Activated CD4-positive, CD25-positive, alpha-beta regulatory T cell (primary cell): ENCODE measurements around the gene CPTP.
A peak's percentile ranks its signal among the peaks of the same experiment; 100 is the strongest.

Experiments
- DNase-seq, 4 experiments: peaks; one replicate each; lab custom pipeline; 2025; lab: John Stamatoyannopoulos, UW

CPTP gene

DNA sequence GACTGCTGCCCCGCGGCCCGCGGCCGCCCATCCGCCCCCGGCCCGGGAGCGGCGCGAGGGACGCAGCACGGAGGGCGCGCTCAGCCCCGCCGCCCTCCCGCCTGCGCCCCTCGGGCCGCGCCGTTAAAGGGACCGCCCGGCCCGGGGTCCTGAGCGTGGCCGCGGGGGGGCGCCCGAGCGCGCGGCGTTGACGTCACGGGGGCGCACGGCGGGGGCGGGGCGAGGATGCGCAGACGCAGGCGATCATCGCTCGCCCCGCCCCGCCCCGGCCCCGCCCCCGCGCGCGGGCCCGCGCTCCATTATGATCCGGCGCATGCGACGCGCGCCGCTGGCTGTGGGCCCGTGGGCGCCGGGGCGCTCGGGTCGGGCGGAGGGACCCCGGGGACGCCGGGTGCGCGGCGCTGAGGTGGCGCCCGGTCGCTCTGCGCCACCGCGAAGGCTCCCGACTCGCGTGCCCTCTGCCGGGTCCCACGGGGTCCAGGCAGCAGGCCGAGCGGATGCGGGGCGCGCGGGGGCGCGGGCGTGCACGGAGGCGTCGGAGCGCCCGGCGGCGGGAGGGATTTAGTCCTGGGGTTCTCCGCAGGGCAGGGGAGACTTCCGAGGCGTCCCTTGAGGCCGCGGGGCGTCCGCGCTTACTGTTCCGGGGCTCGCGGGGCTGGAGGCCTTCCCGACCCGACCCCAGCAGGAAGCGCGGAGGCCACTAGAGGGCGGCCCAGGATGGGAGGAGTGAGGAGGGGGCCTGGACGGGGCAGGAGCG lies 24.8 kb downstream of the CPTP start, which contains the start of gene DVL1:
Gene DVL1 (minus strand): TSS at position 163 of the 757 bp plus-strand sequence. CDS start 353 bp downstream, outside the sequence.
- DNase-seq: peak; percentile 46 to 70 (median 66)

- no peak for DNase-seq
These were observed 27.2 kb downstream of the CPTP start for GRCh38 chr1:1351511-1352427.

- no peak for DNase-seq
These were observed 28.3 kb downstream of the CPTP start for GRCh38 chr1:1352786-1353388.

- no peak for DNase-seq
These were observed 29.0 kb downstream of the CPTP start for GRCh38 chr1:1353389-1354151.

- no peak for DNase-seq
These were observed 30.0 kb downstream of the CPTP start for GRCh38 chr1:1354271-1355247.

DNA sequence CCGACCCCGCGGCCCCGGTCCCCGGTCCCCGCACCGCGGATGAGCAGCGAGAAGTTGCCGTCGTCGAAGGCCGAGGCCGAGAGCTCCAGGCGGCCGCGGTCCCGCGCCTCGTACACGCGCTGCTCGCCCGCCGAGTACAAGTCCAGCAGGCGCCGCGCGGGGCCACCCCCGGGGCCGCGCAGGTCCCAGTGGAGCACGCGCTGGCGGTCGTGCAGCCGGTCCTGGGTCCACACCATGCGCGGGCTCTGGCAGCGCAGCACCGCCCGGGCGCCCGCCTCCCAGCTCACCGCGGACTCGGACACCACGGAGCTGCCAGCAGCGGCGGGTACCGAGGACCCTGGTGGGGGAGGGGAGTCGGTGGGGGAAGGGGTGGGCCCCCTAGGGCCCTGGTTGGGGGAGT lies 30.8 kb downstream of the CPTP start:
- no peak for DNase-seq

DNA sequence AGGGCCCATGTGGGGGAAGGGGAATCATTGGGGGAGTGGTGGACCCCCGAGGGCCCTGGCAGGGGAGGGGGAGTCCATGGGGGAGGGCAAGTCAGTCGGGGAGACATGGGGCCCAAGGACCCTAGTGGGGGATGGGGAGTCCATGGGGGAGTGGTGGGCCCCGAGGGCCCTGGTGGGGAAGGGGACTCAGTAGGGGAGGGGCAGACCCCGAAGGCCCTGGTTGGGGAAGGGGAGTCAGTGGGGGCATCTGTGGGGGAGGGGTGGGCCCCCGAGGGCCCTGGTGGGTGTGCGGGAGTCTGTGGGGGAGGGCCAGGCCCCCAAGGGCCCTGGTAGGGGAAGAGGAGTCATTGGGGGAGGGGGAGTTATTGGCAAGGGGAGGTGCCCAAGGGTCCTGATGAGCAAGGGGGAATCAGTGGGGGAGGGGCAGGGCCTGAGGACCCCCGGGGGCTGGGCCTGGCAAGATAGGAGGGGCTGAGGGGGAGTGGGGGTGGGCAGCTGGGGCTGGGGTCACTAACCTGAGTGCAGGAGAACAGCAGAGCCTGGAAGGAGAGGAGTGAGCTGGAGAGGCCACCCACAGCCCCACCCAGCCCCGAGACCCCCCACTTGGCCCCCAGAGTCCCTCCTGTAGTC lies 31.7 kb downstream of the CPTP start:
- DNase-seq: no peak

- no peak for DNase-seq
These were observed 32.3 kb downstream of the CPTP start for GRCh38 chr1:1356796-1357401.

DNA sequence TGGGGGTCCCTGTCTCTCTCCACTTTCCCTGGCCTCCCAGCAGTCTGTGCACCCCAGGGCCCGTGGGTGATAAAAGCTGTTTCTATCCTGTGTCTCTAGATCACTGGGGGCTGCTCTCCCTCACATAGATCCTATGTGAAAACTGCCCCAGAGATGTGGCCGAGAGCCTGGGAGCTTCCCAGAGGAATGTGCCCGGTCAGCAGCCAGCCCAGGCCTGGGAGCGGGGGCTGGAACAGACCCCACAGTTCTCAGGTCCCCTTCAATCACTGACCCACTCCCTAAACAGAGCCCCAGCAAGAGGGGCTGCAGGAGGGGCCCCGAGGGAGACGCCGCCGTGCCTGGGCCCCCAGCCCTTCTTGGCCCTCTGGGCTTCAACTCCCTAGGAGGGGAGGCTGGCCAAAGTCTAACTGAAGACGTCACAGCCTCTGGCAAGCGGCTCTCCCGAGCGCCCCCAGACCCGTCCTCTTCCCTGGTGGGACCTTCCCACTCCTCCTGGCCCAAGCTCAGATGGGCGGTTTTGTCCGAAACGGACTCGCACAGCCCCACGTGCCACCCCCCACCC lies 33.4 kb downstream of the CPTP start:
- DNase-seq: no peak

- no peak for DNase-seq
These were observed 34.0 kb downstream of the CPTP start, which contains the start of gene MXRA8 for GRCh38 chr1:1358433-1359271. MXRA8 (minus strand) TSS chr1:1358555; CDS start chr1:1358504, 51 bp downstream.

DNA sequence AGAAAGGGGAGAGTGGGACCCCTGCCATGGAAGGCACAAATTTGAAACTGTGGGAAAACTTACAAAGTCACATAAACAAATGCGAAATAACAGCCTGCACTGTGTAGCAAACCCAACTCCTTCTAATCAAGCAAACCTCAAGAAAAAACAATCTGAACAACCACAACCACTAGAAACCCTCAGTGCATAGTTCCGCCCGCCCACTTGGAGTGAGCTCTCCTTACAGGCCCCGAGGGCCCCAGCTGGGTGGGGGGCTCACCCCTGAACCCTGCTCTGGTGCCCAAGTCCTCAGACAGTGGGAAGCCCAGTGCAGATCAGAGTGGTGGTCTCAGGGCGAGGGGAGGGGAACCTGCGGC lies 34.7 kb downstream of the CPTP start:
- DNase-seq: no peak

DNA sequence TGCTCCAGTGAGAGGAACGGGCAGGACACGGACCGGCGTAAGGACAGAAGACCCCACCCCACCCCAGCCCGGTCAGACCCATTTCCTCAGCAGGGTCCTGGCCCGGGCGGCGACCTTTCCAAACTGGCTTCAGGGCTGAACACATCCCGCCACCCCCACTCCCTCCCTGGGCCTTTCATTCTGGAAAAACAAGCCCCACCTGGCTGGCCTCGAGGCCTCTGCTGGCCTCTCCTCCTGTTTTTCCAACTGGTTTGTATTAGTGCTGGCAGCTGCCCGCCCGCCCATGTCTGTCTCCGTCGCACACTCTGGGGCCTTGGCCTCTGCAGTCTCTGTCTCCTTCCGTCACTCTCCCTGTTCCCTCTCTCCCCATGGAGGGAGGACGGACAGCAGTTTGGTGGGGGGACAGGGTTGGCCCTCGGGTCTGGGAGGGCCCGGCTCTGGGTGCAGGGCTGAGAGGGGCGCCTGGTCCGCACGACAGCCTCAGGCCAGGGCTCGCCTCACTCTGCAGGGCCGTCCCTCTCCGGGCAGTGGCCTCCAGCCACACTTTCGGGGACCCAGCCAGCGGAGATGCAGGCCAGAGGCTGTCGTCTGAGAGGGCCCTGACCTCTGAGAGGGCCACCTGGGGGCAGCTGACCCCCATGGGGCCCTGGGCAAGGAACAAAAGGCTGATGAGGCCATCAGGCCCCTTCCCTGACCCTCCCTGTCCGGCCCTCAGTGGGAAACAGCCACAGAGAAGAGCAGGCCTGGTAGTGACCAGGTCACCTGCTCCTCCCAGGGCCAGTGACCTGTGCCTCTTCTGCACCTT lies 35.3 kb downstream of the CPTP start:
- DNase-seq: no peak

GRCh38 chr1:1360506-1361169 lies 36.0 kb downstream of the CPTP start:
- no peak for DNase-seq

DNA sequence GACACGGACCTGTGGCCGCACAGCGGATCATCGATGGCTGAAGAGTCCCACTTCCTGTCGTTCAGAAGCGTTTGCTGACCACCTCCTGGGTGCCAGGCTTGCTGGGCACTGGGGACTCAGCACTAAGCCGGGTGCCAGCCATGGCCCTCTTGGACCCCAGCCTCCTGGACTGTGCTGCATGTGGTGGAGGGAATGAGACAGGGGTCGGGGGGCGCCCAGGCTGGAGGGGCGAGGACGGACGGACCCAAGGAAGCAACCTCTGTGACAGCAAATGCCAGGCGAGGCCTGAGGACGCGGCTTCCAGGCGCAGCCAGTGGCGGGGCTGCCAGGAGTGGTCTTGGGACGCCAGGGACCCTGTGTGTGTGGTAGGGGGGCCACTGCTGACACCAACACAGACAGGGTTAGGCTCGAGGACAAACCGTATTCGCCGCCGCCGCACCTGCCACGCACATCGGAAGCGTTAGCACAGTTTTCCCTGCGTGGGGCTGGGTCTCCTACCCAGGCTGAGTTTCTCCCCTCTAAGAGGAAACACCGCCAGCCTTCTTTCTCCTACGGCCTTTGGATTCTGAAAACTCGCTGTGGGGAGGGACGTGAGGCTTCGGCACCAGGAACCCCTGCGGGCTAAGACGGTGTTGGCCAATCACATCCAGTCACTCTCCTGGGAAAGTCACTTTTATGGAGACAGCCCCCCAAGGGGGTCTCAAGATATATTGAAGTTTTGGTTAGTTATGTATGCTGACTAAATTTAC lies 36.8 kb downstream of the CPTP start:
- no peak for DNase-seq

DNA sequence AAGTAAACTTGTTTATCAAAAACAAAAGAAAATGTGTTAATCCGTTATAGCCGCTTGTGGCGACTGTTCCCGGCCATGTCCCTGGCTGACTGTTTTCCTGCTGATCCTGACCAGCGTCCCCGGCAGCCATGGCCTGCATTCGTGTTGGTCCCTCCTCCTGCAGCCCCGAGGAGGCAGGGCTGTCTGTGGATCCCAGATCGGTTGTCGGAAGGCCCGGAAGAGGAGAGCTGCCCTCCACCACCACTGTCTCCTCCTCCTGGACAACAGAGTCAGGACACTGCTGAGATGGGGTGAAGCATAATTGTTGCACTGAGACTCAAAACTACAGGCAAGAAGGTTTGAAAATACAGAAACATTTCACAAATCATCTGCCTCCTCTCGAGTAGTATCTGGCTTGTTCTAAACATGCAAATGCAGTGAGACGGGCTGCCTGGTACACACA lies 37.4 kb downstream of the CPTP start:
- DNase-seq: no peak

- DNase-seq: no peak
These were observed 39.7 kb downstream of the CPTP start for GRCh38 chr1:1364266-1364665.
